ENCODE results near the gene PCDHGB4.

Gene PCDHGB4

GRCh38 chr5:141354900-141355469 is 32.5 kb upstream of the PCDHGB4 start, which contains the start of gene PCDHGA4:
PCDHGA4 (plus strand) TSS chr5:141355021; CDS start chr5:141355108, 87 bp downstream.
- Histone ChIP-seq H3K4ac (ENCODE audit: low read depth, low read length) (no peak within 1 kb of the TSS), H3K4me1 (ENCODE audit: control insufficient read depth, low read depth, low read length) (no peaks in the 10 kb centered on the region), H3K79me1 (ENCODE audit: low read length) (no peaks in the 10 kb centered on the region), H3K4me2 (ENCODE audit: low read length) (no peak within 1 kb of the TSS), H2BK15ac (replicated peaks; ENCODE audit: low read depth) (no peak within 1 kb of the TSS), H3K56ac (ENCODE audit: low read length) (no peak within 1 kb of the TSS), H2BK5ac (ENCODE audit: low read length) (no peak within 1 kb of the TSS), H3K18ac (ENCODE audit: low read length) (no peak within 1 kb of the TSS), H3K9ac (ENCODE audit: low read length) (no peak within 1 kb of the TSS), H3K27me3 (ENCODE audit: insufficient read depth, low read length, poor library complexity) (no peaks in the 10 kb centered on the region), H3K27ac (ENCODE audit: low read depth, low read length) (no peak within 1 kb of the TSS), H3K36me3 (ENCODE audit: control insufficient read depth, insufficient read depth, low read length) (no peaks in the 10 kb centered on the region), H3K4me3 (ENCODE audit: low read length) (no peak within 1 kb of the TSS), H4K8ac (ENCODE audit: low read depth, low read length) (no peak within 1 kb of the TSS), H4K5ac (ENCODE audit: low read length) (no peak within 1 kb of the TSS), H2BK120ac (ENCODE audit: low read depth, low read length) (no peak within 1 kb of the TSS), H3K79me2 (ENCODE audit: control insufficient read depth, insufficient read depth, low read length) (no peaks in the 10 kb centered on the region), H3K23ac (ENCODE audit: low read length) (no peak within 1 kb of the TSS), H2AK5ac (ENCODE audit: low read length) (no peak within 1 kb of the TSS)
- no peak for DNase-seq
- no CpG with 5 or more reads among the region's 29 CpGs for WGBS (ENCODE audit: extremely low coverage, insufficient coverage, low lambda C conversion rate)

- no peak overlapping the region for H3K4ac ChIP-seq (ENCODE audit: low read depth, low read length)
- no peaks in the 10 kb centered on the region for H3K27me3 ChIP-seq (ENCODE audit: insufficient read depth, low read length, poor library complexity)
- no peak overlapping the region for H3K27ac ChIP-seq (ENCODE audit: low read depth, low read length)
- no CpG with 5 or more reads among the region's 24 CpGs for WGBS (ENCODE audit: extremely low coverage, insufficient coverage, low lambda C conversion rate)
- H3K18ac ChIP-seq (ENCODE audit: low read length) = no peak overlapping the region
- no peak for DNase-seq
- H3K79me1 ChIP-seq (ENCODE audit: low read length) = no peaks in the 10 kb centered on the region
- no peak overlapping the region for H2BK15ac ChIP-seq (replicated peaks; ENCODE audit: low read depth)
- no peaks in the 10 kb centered on the region for H3K4me1 ChIP-seq (ENCODE audit: control insufficient read depth, low read depth, low read length)
- no peak overlapping the region for H2AK5ac ChIP-seq (ENCODE audit: low read length)
- no peaks in the 10 kb centered on the region for H3K79me2 ChIP-seq (ENCODE audit: control insufficient read depth, insufficient read depth, low read length)
- H2BK120ac ChIP-seq (ENCODE audit: low read depth, low read length) = no peak overlapping the region
- H4K5ac ChIP-seq (ENCODE audit: low read length) = no peak overlapping the region
- H2BK5ac ChIP-seq (ENCODE audit: low read length) = no peak overlapping the region
- H3K56ac ChIP-seq (ENCODE audit: low read length) = no peak overlapping the region
- H3K4me3 ChIP-seq (ENCODE audit: low read length) = no peak overlapping the region
- H3K23ac ChIP-seq (ENCODE audit: low read length) = no peak overlapping the region
- no peaks in the 10 kb centered on the region for H3K36me3 ChIP-seq (ENCODE audit: control insufficient read depth, insufficient read depth, low read length)
- H4K8ac ChIP-seq (ENCODE audit: low read depth, low read length) = no peak overlapping the region
- no peak overlapping the region for H3K9ac ChIP-seq (ENCODE audit: low read length)
- no peak overlapping the region for H3K4me2 ChIP-seq (ENCODE audit: low read length)
Observed at GRCh38 chr5:141355641-141356040, 31.9 kb upstream of the PCDHGB4 start.

GRCh38 chr5:141356133-141356532 is 31.4 kb upstream of the PCDHGB4 start:
- Histone ChIP-seq H2BK15ac (replicated peaks; ENCODE audit: low read depth) (no peak overlapping the region), H3K4me1 (ENCODE audit: control insufficient read depth, low read depth, low read length) (no peaks in the 10 kb centered on the region), H4K5ac (ENCODE audit: low read length) (no peak overlapping the region), H3K18ac (ENCODE audit: low read length) (no peak overlapping the region), H3K79me1 (ENCODE audit: low read length) (no peaks in the 10 kb centered on the region), H2BK5ac (ENCODE audit: low read length) (no peak overlapping the region), H3K56ac (ENCODE audit: low read length) (no peak overlapping the region), H3K27ac (ENCODE audit: low read depth, low read length) (no peak overlapping the region), H3K79me2 (ENCODE audit: control insufficient read depth, insufficient read depth, low read length) (no peaks in the 10 kb centered on the region), H3K23ac (ENCODE audit: low read length) (no peak overlapping the region), H3K27me3 (ENCODE audit: insufficient read depth, low read length, poor library complexity) (no peaks in the 10 kb centered on the region), H3K4ac (ENCODE audit: low read depth, low read length) (no peak overlapping the region), H3K36me3 (ENCODE audit: control insufficient read depth, insufficient read depth, low read length) (no peaks in the 10 kb centered on the region), H3K4me2 (ENCODE audit: low read length) (no peak overlapping the region), H2BK120ac (ENCODE audit: low read depth, low read length) (no peak overlapping the region), H3K9ac (ENCODE audit: low read length) (no peak overlapping the region), H2AK5ac (ENCODE audit: low read length) (no peak overlapping the region), H3K4me3 (ENCODE audit: low read length) (no peak overlapping the region), H4K8ac (ENCODE audit: low read depth, low read length) (no peak overlapping the region)
- no CpG with 5 or more reads among the region's 5 CpGs for WGBS (ENCODE audit: extremely low coverage, insufficient coverage, low lambda C conversion rate)
- DNase-seq = no peak

- Histone ChIP-seq H2BK15ac (replicated peaks; ENCODE audit: low read depth) (no peak overlapping the region), H2AK5ac (ENCODE audit: low read length) (no peak overlapping the region), H3K4me2 (ENCODE audit: low read length) (no peak overlapping the region), H3K4ac (ENCODE audit: low read depth, low read length) (no peak overlapping the region), H4K8ac (ENCODE audit: low read depth, low read length) (no peak overlapping the region), H3K79me2 (ENCODE audit: control insufficient read depth, insufficient read depth, low read length) (no peaks in the 10 kb centered on the region), H3K23ac (ENCODE audit: low read length) (no peak overlapping the region), H3K4me1 (ENCODE audit: control insufficient read depth, low read depth, low read length) (no peaks in the 10 kb centered on the region), H3K9ac (ENCODE audit: low read length) (no peak overlapping the region), H2BK120ac (ENCODE audit: low read depth, low read length) (no peak overlapping the region), H3K79me1 (ENCODE audit: low read length) (no peaks in the 10 kb centered on the region), H4K5ac (ENCODE audit: low read length) (no peak overlapping the region), H3K4me3 (ENCODE audit: low read length) (no peak overlapping the region), H3K18ac (ENCODE audit: low read length) (no peak overlapping the region), H3K56ac (ENCODE audit: low read length) (no peak overlapping the region), H3K27ac (ENCODE audit: low read depth, low read length) (no peak overlapping the region), H3K27me3 (ENCODE audit: insufficient read depth, low read length, poor library complexity) (no peaks in the 10 kb centered on the region), H3K36me3 (ENCODE audit: control insufficient read depth, insufficient read depth, low read length) (no peaks in the 10 kb centered on the region), H2BK5ac (ENCODE audit: low read length) (no peak overlapping the region)
- DNase-seq = no peak
- WGBS (ENCODE audit: extremely low coverage, insufficient coverage, low lambda C conversion rate) = no CpG with 5 or more reads among the region's 19 CpGs
Observed at GRCh38 chr5:141356950-141357349, 30.5 kb upstream of the PCDHGB4 start.

- H3K4me1 ChIP-seq (ENCODE audit: control insufficient read depth, low read depth, low read length) = no peaks in the 10 kb centered on the region
- H3K36me3 ChIP-seq (ENCODE audit: control insufficient read depth, insufficient read depth, low read length) = no peaks in the 10 kb centered on the region
- peak; percentile 73 for DNase-seq
- no peak within 1 kb of the TSS for H3K56ac ChIP-seq (ENCODE audit: low read length)
- H2AK5ac ChIP-seq (ENCODE audit: low read length) = no peak within 1 kb of the TSS
- H3K4me2 ChIP-seq (ENCODE audit: low read length) = no peak within 1 kb of the TSS
- H3K79me1 ChIP-seq (ENCODE audit: low read length) = no peaks in the 10 kb centered on the region
- WGBS (ENCODE audit: extremely low coverage, insufficient coverage, low lambda C conversion rate) = no CpG with 5 or more reads among the region's 24 CpGs
- H3K4me3 ChIP-seq (ENCODE audit: low read length) = no peak within 1 kb of the TSS
- H3K79me2 ChIP-seq (ENCODE audit: control insufficient read depth, insufficient read depth, low read length) = no peaks in the 10 kb centered on the region
- no peak within 1 kb of the TSS for H3K18ac ChIP-seq (ENCODE audit: low read length)
- H4K8ac ChIP-seq (ENCODE audit: low read depth, low read length) = no peak within 1 kb of the TSS
- no peak within 1 kb of the TSS for H2BK120ac ChIP-seq (ENCODE audit: low read depth, low read length)
- H2BK5ac ChIP-seq (ENCODE audit: low read length) = no peak within 1 kb of the TSS
- H2BK15ac ChIP-seq (replicated peaks; ENCODE audit: low read depth) = no peak within 1 kb of the TSS
- no peak within 1 kb of the TSS for H4K5ac ChIP-seq (ENCODE audit: low read length)
- H3K27ac ChIP-seq (ENCODE audit: low read depth, low read length) = no peak within 1 kb of the TSS
- no peak within 1 kb of the TSS for H3K9ac ChIP-seq (ENCODE audit: low read length)
- H3K27me3 ChIP-seq (ENCODE audit: insufficient read depth, low read length, poor library complexity) = no peaks in the 10 kb centered on the region
- no peak within 1 kb of the TSS for H3K4ac ChIP-seq (ENCODE audit: low read depth, low read length)
- no peak within 1 kb of the TSS for H3K23ac ChIP-seq (ENCODE audit: low read length)
Observed at GRCh38 chr5:141359790-141360426, 27.6 kb upstream of the PCDHGB4 start, which contains the start of gene PCDHGB2. PCDHGB2 (plus strand) TSS chr5:141359994; CDS start chr5:141360136, 142 bp downstream.
